GM12878 (cell line): ENCODE data around the gene RNF13. TPM values are rescaled to one million over a fixed set of nuclear protein-coding genes. Genes with fewer than 3 reads are reported as not detected.

Experiments used
- ATAC-seq: fragments of 200-7000 bp; cut with Tn5 transposase; 3 replicates; pipeline ENCODE4 v1.9.1; 2020; ENCODE audit warnings: mild to moderate bottlenecking, moderate library complexity
- BruUV-seq: library from RNA; stranded (reverse); fragments of 400-500 nt; replicated peaks from 2 replicates; lab custom pipeline; 2021; lab: Mats Ljungman, UMichigan
- CTCF ChIA-PET: fragments of 300-600 bp; sonication (Branson Sonifier 250); formaldehyde crosslinking; extraction: SDS; loops from one replicate; lab custom pipeline; 2021; ENCODE audit warnings: inconsistent platforms; lab: Yijun Ruan, JAX
- POLR2A ChIA-PET: fragments of 350-600 bp; formaldehyde crosslinking; extraction: SDS; loops from one replicate; lab custom pipeline; 2021; ENCODE audit warnings: inconsistent platforms; lab: Charles Lee
- RAD21 ChIA-PET: fragments of 300-600 bp; sonication (Branson Sonifier 250); formaldehyde crosslinking; loops from one replicate; lab custom pipeline; 2023; ENCODE audit warnings: antibody characterized with exemption; ENCODE audit not compliant: unreplicated experiment; lab: Charles Lee
- SMC1A ChIA-PET: fragments of 300-600 bp; sonication (Branson Sonifier 250); formaldehyde crosslinking; loops from one replicate; lab custom pipeline; 2023; ENCODE audit not compliant: unreplicated experiment, uncharacterized antibody; lab: Charles Lee
- DNase-seq: peaks from one replicate; pipeline ENCODE4 v3.0.0-alpha.2; 2011; ENCODE audit warnings: low read depth, low spot score
- FAIRE-seq: peaks from 3 replicates; lab custom pipeline; 2011; peaks lifted over from hg19 to GRCh38; lab: Jason Lieb, UNC
- H2AFZ ChIP-seq: 2 replicates; pipeline ENCODE4 v1.6.0; 2011; ENCODE audit warnings: low read depth, low read length, control low read depth; ENCODE audit not compliant: control insufficient read depth
- H3K27ac ChIP-seq: 2 replicates; pipeline ENCODE4 v1.5.1; 2011; ENCODE audit warnings: control low read depth; ENCODE audit not compliant: control insufficient read depth, insufficient read depth
- H3K27me3 ChIP-seq, 2 experiments: replicated peaks in 1 of 2; 2 replicates each; pipeline versions ENCODE4 v1.6.0 to v1.6.1; 2011; ENCODE audit warnings: low read length in 1 of 2; ENCODE audit not compliant: control insufficient read depth in 2 of 2, insufficient read depth in 2 of 2
- H3K36me3 ChIP-seq, 2 experiments: 2 replicates each; pipeline ENCODE4 v1.5.1; 2011; ENCODE audit warnings: low read length in 1 of 2; ENCODE audit not compliant: control insufficient read depth in 2 of 2, insufficient read depth in 2 of 2
- H3K4me1 ChIP-seq: 2 replicates; pipeline ENCODE4 v1.6.1; 2011; ENCODE audit warnings: mild to moderate bottlenecking, low read length, moderate library complexity, mixed read lengths; ENCODE audit not compliant: control insufficient read depth, insufficient read depth
- H3K4me2 ChIP-seq: 2 replicates; pipeline ENCODE4 v1.6.0; 2011; ENCODE audit warnings: control low read depth; ENCODE audit not compliant: control insufficient read depth, insufficient read depth
- H3K4me3 ChIP-seq: fragments of 200-600 bp; sonication (generic); 2 replicates; pipeline ENCODE4 v1.5.1; 2016
- H3K79me2 ChIP-seq: 2 replicates; pipeline ENCODE4 v1.6.0; 2011; ENCODE audit warnings: low read length; ENCODE audit not compliant: control insufficient read depth, insufficient read depth
- H3K9ac ChIP-seq: 2 replicates; pipeline ENCODE4 v1.8.0; 2011; ENCODE audit warnings: low read length, control low read depth, mixed read lengths; ENCODE audit not compliant: control insufficient read depth, insufficient read depth
- H3K9me3 ChIP-seq: replicated peaks from 3 replicates; pipeline ENCODE4 v1.5.1; 2011; ENCODE audit warnings: mild to moderate bottlenecking, low read length; ENCODE audit not compliant: control insufficient read depth, insufficient read depth
- H4K20me1 ChIP-seq: 2 replicates; pipeline ENCODE4 v1.6.0; 2011; ENCODE audit not compliant: control insufficient read depth, insufficient read depth
- DPF2 ChIP-seq: fragments of 450-650 bp; IDR thresholded peaks from 2 replicates; pipeline ENCODE4 v1.6.1; 2017; ENCODE audit warnings: mild to moderate bottlenecking
- EZH2 ChIP-seq: IDR thresholded peaks from 2 replicates; pipeline ENCODE4 v1.6.1; 2012; ENCODE audit warnings: low read depth, mild to moderate bottlenecking, control low read depth, inconsistent platforms, low read length, borderline replicate concordance; ENCODE audit not compliant: control insufficient read depth
- MTA2 ChIP-seq: fragments of 450-650 bp; IDR thresholded peaks from 2 replicates; pipeline ENCODE4 v1.6.1; 2016; ENCODE audit warnings: low read depth, mild to moderate bottlenecking, moderate library complexity
- NBN ChIP-seq: fragments of 450-650 bp; IDR thresholded peaks from 2 replicates; pipeline ENCODE4 v1.6.1; 2016
- RAD21 ChIP-seq: IDR thresholded peaks from 2 replicates; pipeline ENCODE4 v1.6.1; 2011; ENCODE audit warnings: mild to moderate bottlenecking, low read depth, low read length, moderate library complexity; ENCODE audit not compliant: insufficient read depth
- RELA ChIP-seq: fragments of 450-650 bp; IDR thresholded peaks from 2 replicates; pipeline ENCODE4 v1.8.0; 2014; ENCODE audit warnings: borderline replicate concordance; ENCODE audit not compliant: partially characterized antibody
- in situ Hi-C: fragments of 300-500 bp; cut with MboI; formaldehyde crosslinking; loops from 9 replicates; pipeline ENCODE4 v1.14.3; 2018; ENCODE audit warnings: mixed read lengths
- intact Hi-C: fragments of 100-400 bp; cut with micrococcal nuclease; formaldehyde crosslinking; loops from one replicate; pipeline ENCODE4 v1.14.2; 2022; ENCODE audit not compliant: unreplicated experiment
- polyA plus RNA-seq, 11 experiments: library from polyadenylated mRNA; depleted of rRNA in 4 of 11; unstranded in 6 of 11; stranded (reverse) in 5 of 11; fragments of >200 nt; fragmentation: Nextera tagmentation in 4 of 11; fragmentation: Illumina TruSeq in 1 of 11; extraction: Ambion mirVana in 4 of 11; extraction: Trizol in 1 of 11; gene quantifications; 1 replicate in 1 of 11; 2 replicates in 10 of 11; pipeline versions ENCODE4 v1.2.1 to v1.2.3, GENCODE V29; 2011 to 2016; ENCODE audit warnings: inconsistent platforms in 2 of 11, missing spikeins in 2 of 11, low read depth in 1 of 11
- total RNA-seq, 4 experiments: library from RNA; depleted of rRNA in 3 of 4; stranded (reverse); fragments of >200 nt in 3 of 4; fragmentation: Illumina TruSeq in 1 of 4; extraction: Trizol in 1 of 4; gene quantifications; 2 replicates each; pipeline versions ENCODE4 v1.2.1 to v1.2.3, GENCODE V29; 2013 to 2021
- TF ChIP-seq, protein P1 (sequence below): fragments of 450-650 bp; IDR thresholded peaks from 2 replicates; pipeline ENCODE4 v1.6.1; 2016; ENCODE audit warnings: mild to moderate bottlenecking, moderate library complexity, borderline replicate concordance
- TF ChIP-seq, protein P2 (sequence below): fragments of 450-650 bp; IDR thresholded peaks from 2 replicates; pipeline ENCODE4 v1.6.1; 2016; ENCODE audit warnings: mild to moderate bottlenecking
- TF ChIP-seq, protein P3 (sequence below): IDR thresholded peaks from 2 replicates; pipeline ENCODE4 v1.6.1; 2011; ENCODE audit warnings: mild to moderate bottlenecking, low read depth, low read length, moderate library complexity; ENCODE audit not compliant: insufficient replicate concordance
- TF ChIP-seq, protein P4 (sequence below): IDR thresholded peaks from 2 replicates; pipeline ENCODE4 v1.6.1; 2012; ENCODE audit warnings: mild to moderate bottlenecking, low read depth, low read length
- TF ChIP-seq, protein P5 (sequence below): IDR thresholded peaks from 2 replicates; pipeline ENCODE4 v1.6.1; 2012; ENCODE audit warnings: low read depth, low read length, improper control_type of control experiment

The RNF13 gene
- total and polyA plus RNA-seq, 10 of the 15 experiments (the other 5 are each of a cell fraction or from before 2014, with no cell fraction given), result 18.9 to 73.4 (median 36.7) TPM

DNA sequence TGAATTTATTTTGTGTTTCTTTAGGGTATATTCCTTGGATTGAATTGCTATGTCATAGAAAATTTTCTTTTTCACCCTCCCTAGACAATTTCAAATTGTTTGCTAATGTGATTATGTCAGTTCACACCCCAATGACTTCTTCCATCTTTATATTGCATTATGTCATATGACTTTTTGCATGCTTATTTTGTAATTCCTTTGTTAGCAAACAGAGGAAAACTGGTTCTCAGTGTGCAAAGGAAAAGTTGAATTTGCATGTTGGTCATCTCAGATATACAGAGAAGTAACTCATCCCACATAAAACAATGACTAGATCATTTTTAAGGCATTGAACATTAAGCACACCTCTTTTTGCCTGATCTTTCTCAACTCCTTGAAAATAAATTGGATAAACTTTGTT lies 3.3 kb upstream of the RNF13 start:
- no peaks in the 10 kb centered on the region for H3K27me3 ChIP-seq
- no peaks in the 10 kb centered on the region for H4K20me1 ChIP-seq
- no peaks in the 10 kb centered on the region for H3K4me1 ChIP-seq
- no TSS peak for BruUV-seq
- no peak overlapping the region for H3K9ac ChIP-seq
- ATAC-seq (no peak), DNase-seq (no peak), FAIRE-seq (no peak)
- H2AFZ ChIP-seq, result no peak overlapping the region
- CTCF ChIA-PET, result interaction anchor here (0.9 to 3.7 kb wide), 14 partner anchors 13 to 374 kb away, joined by 3 to 126 read pairs (median 12); no protein-coding TSS in a partner anchor
- POLR2A ChIA-PET, result no interaction called here
- in situ Hi-C loops (no loop called here), intact Hi-C loops (loop anchor here (5.0 kb wide), 2 partner anchors 42 to 152 kb away; partner anchors contain the start of gene WWTR1)
- H3K79me2 ChIP-seq, result peaks cover 20% of the 10 kb centered on the region
- H3K9me3 ChIP-seq, result no peaks in the 10 kb centered on the region
- TF ChIP-seq EZH2, result no peak
- no peak for TF ChIP-seq NBN
- TF ChIP-seq, protein P1, sequence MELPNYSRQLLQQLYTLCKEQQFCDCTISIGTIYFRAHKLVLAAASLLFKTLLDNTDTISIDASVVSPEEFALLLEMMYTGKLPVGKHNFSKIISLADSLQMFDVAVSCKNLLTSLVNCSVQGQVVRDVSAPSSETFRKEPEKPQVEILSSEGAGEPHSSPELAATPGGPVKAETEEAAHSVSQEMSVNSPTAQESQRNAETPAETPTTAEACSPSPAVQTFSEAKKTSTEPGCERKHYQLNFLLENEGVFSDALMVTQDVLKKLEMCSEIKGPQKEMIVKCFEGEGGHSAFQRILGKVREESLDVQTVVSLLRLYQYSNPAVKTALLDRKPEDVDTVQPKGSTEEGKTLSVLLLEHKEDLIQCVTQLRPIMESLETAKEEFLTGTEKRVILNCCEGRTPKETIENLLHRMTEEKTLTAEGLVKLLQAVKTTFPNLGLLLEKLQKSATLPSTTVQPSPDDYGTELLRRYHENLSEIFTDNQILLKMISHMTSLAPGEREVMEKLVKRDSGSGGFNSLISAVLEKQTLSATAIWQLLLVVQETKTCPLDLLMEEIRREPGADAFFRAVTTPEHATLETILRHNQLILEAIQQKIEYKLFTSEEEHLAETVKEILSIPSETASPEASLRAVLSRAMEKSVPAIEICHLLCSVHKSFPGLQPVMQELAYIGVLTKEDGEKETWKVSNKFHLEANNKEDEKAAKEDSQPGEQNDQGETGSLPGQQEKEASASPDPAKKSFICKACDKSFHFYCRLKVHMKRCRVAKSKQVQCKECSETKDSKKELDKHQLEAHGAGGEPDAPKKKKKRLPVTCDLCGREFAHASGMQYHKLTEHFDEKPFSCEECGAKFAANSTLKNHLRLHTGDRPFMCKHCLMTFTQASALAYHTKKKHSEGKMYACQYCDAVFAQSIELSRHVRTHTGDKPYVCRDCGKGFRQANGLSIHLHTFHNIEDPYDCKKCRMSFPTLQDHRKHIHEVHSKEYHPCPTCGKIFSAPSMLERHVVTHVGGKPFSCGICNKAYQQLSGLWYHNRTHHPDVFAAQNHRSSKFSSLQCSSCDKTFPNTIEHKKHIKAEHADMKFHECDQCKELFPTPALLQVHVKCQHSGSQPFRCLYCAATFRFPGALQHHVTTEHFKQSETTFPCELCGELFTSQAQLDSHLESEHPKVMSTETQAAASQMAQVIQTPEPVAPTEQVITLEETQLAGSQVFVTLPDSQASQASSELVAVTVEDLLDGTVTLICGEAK, result no peak
- TF ChIP-seq, protein P2, sequence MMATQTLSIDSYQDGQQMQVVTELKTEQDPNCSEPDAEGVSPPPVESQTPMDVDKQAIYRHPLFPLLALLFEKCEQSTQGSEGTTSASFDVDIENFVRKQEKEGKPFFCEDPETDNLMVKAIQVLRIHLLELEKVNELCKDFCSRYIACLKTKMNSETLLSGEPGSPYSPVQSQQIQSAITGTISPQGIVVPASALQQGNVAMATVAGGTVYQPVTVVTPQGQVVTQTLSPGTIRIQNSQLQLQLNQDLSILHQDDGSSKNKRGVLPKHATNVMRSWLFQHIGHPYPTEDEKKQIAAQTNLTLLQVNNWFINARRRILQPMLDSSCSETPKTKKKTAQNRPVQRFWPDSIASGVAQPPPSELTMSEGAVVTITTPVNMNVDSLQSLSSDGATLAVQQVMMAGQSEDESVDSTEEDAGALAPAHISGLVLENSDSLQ, result no peak
- TF ChIP-seq MTA2, result no peak
- no peak for TF ChIP-seq RAD21
- no peak for TF ChIP-seq RELA
- TF ChIP-seq, protein P3, sequence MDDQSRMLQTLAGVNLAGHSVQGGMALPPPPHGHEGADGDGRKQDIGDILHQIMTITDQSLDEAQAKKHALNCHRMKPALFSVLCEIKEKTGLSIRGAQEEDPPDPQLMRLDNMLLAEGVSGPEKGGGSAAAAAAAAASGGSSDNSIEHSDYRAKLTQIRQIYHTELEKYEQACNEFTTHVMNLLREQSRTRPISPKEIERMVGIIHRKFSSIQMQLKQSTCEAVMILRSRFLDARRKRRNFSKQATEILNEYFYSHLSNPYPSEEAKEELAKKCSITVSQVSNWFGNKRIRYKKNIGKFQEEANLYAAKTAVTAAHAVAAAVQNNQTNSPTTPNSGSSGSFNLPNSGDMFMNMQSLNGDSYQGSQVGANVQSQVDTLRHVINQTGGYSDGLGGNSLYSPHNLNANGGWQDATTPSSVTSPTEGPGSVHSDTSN, result no peak
- TF ChIP-seq, protein P4, sequence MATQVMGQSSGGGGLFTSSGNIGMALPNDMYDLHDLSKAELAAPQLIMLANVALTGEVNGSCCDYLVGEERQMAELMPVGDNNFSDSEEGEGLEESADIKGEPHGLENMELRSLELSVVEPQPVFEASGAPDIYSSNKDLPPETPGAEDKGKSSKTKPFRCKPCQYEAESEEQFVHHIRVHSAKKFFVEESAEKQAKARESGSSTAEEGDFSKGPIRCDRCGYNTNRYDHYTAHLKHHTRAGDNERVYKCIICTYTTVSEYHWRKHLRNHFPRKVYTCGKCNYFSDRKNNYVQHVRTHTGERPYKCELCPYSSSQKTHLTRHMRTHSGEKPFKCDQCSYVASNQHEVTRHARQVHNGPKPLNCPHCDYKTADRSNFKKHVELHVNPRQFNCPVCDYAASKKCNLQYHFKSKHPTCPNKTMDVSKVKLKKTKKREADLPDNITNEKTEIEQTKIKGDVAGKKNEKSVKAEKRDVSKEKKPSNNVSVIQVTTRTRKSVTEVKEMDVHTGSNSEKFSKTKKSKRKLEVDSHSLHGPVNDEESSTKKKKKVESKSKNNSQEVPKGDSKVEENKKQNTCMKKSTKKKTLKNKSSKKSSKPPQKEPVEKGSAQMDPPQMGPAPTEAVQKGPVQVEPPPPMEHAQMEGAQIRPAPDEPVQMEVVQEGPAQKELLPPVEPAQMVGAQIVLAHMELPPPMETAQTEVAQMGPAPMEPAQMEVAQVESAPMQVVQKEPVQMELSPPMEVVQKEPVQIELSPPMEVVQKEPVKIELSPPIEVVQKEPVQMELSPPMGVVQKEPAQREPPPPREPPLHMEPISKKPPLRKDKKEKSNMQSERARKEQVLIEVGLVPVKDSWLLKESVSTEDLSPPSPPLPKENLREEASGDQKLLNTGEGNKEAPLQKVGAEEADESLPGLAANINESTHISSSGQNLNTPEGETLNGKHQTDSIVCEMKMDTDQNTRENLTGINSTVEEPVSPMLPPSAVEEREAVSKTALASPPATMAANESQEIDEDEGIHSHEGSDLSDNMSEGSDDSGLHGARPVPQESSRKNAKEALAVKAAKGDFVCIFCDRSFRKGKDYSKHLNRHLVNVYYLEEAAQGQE, result no peak
- TF ChIP-seq, protein P5, sequence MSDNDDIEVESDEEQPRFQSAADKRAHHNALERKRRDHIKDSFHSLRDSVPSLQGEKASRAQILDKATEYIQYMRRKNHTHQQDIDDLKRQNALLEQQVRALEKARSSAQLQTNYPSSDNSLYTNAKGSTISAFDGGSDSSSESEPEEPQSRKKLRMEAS, result no peak
- TF ChIP-seq DPF2, result no peak
- H3K36me3 ChIP-seq, result no peaks in the 10 kb centered on the region
- H3K27ac ChIP-seq, result no peak overlapping the region
- RAD21 ChIA-PET, result interaction anchor here (2.4 to 3.0 kb wide), 3 partner anchors 43 to 279 kb away, joined by 10 to 26 read pairs (median 20); no protein-coding TSS in a partner anchor
- H3K4me2 ChIP-seq, result no peak overlapping the region
- SMC1A ChIA-PET, result interaction anchor here (2.1 to 3.6 kb wide), 2 partner anchors 39 to 58 kb away, joined by 9 to 22 read pairs; partner anchors contain the start of gene COMMD2
- H3K4me3 ChIP-seq, result no peak overlapping the region
